KMS-11 (cell line): ENCODE results near the gene RFC3.

Experiments used
- H2AFZ ChIP-seq: fragments of 200-600 bp; sonication (generic); 2 replicates; pipeline ENCODE4 v1.6.1; 2016; ENCODE audit warnings: antibody characterized with exemption, mixed run types, low read depth
- H3K27ac ChIP-seq: fragments of 200-600 bp; sonication (generic); 2 replicates; pipeline ENCODE4 v1.6.1; 2016; ENCODE audit warnings: mild to moderate bottlenecking, mixed run types
- H3K27me3 ChIP-seq: fragments of 200-600 bp; sonication (generic); 2 replicates; pipeline ENCODE4 v1.6.1; 2017; ENCODE audit warnings: mild to moderate bottlenecking, low read depth, mixed run types, moderate library complexity; ENCODE audit not compliant: insufficient read depth
- H3K36me3 ChIP-seq: fragments of 200-600 bp; sonication (generic); 2 replicates; pipeline ENCODE4 v1.6.1; 2017; ENCODE audit warnings: mild to moderate bottlenecking, mixed run types; ENCODE audit not compliant: insufficient read depth
- H3K4me1 ChIP-seq: fragments of 200-600 bp; sonication (generic); 2 replicates; pipeline ENCODE4 v1.6.1; 2016; ENCODE audit warnings: mild to moderate bottlenecking, low read depth, mixed run types; ENCODE audit not compliant: poor library complexity, severe bottlenecking
- H3K4me2 ChIP-seq: fragments of 200-600 bp; sonication (generic); 2 replicates; pipeline ENCODE4 v1.7.0; 2016; ENCODE audit warnings: mild to moderate bottlenecking, mixed run types
- H3K4me3 ChIP-seq: fragments of 200-600 bp; sonication (generic); IDR thresholded peaks from 2 replicates; pipeline ENCODE4 v1.6.1; 2017; ENCODE audit warnings: low read depth, low read length, mixed read lengths; ENCODE audit not compliant: insufficient read depth
- H3K79me2 ChIP-seq: fragments of 200-600 bp; sonication (generic); 2 replicates; pipeline ENCODE4 v1.6.1; 2016; ENCODE audit warnings: low read depth, mixed run types; ENCODE audit not compliant: insufficient read depth
- H3K9ac ChIP-seq: fragments of 200-600 bp; sonication (generic); 2 replicates; pipeline ENCODE4 v1.6.1; 2016; ENCODE audit warnings: mild to moderate bottlenecking, mixed run types
- H4K20me1 ChIP-seq: fragments of 200-600 bp; sonication (generic); 2 replicates; pipeline ENCODE4 v1.6.1; 2016; ENCODE audit warnings: mild to moderate bottlenecking, mixed run types; ENCODE audit not compliant: insufficient read depth
- CTCF ChIP-seq: fragments of 200-600 bp; sonication (generic); conservative IDR thresholded peaks from 2 replicates; pipeline ENCODE4 v1.6.1; 2017; ENCODE audit warnings: low read depth, mild to moderate bottlenecking, antibody characterized with exemption, low read length, moderate library complexity, mixed read lengths

RFC3 gene

GRCh38 chr13:33871207-33872004 is 53.5 kb downstream of the RFC3 start:
- Histone ChIP-seq H3K79me2 (no peaks in the 10 kb centered on the region), H4K20me1 (no peaks in the 10 kb centered on the region), H3K36me3 (no peaks in the 10 kb centered on the region), H3K4me1 (peaks cover 5% of the 10 kb centered on the region), H3K4me3 (no peak overlapping the region), H2AFZ (no peak overlapping the region), H3K4me2 (no peak overlapping the region), H3K9ac (no peak overlapping the region), H3K27ac (no peak overlapping the region), H3K27me3 (no peaks in the 10 kb centered on the region)
- TF ChIP-seq CTCF, result no peak

GRCh38 chr13:33872005-33872351 is 54.0 kb downstream of the RFC3 start:
- H3K27ac ChIP-seq, result no peak overlapping the region
- no peak overlapping the region for H2AFZ ChIP-seq
- peaks cover 5% of the 10 kb centered on the region for H3K4me1 ChIP-seq
- no peak overlapping the region for H3K4me3 ChIP-seq
- H3K36me3 ChIP-seq, result no peaks in the 10 kb centered on the region
- no peak overlapping the region for H3K9ac ChIP-seq
- no peaks in the 10 kb centered on the region for H3K79me2 ChIP-seq
- H4K20me1 ChIP-seq, result no peaks in the 10 kb centered on the region
- no peak overlapping the region for H3K4me2 ChIP-seq
- no peaks in the 10 kb centered on the region for H3K27me3 ChIP-seq
- TF ChIP-seq CTCF, result no peak

GRCh38 chr13:33873251-33873908 is 55.4 kb downstream of the RFC3 start:
- Histone ChIP-seq H3K79me2 (no peaks in the 10 kb centered on the region), H3K36me3 (no peaks in the 10 kb centered on the region), H4K20me1 (no peaks in the 10 kb centered on the region), H2AFZ (no peak overlapping the region), H3K4me1 (peaks cover 5% of the 10 kb centered on the region), H3K9ac (no peak overlapping the region), H3K4me2 (no peak overlapping the region), H3K27ac (no peak overlapping the region), H3K4me3 (no peak overlapping the region), H3K27me3 (no peaks in the 10 kb centered on the region)
- no peak for TF ChIP-seq CTCF

- Histone ChIP-seq H3K4me1 (peaks cover 5% of the 10 kb centered on the region), H3K9ac (no peak overlapping the region), H3K4me2 (no peak overlapping the region), H4K20me1 (no peaks in the 10 kb centered on the region), H3K36me3 (no peaks in the 10 kb centered on the region), H3K79me2 (no peaks in the 10 kb centered on the region), H3K4me3 (no peak overlapping the region), H3K27me3 (no peaks in the 10 kb centered on the region), H3K27ac (no peak overlapping the region), H2AFZ (no peak overlapping the region)
- no peak for TF ChIP-seq CTCF
Measured at GRCh38 chr13:33874871-33875270, 56.9 kb downstream of the RFC3 start.
